ENCODE results near the gene DNAH2. TPM values are rescaled to one million over a fixed set of nuclear protein-coding genes. Genes with fewer than 3 reads are reported as not detected.

DNAH2 gene, protein sequence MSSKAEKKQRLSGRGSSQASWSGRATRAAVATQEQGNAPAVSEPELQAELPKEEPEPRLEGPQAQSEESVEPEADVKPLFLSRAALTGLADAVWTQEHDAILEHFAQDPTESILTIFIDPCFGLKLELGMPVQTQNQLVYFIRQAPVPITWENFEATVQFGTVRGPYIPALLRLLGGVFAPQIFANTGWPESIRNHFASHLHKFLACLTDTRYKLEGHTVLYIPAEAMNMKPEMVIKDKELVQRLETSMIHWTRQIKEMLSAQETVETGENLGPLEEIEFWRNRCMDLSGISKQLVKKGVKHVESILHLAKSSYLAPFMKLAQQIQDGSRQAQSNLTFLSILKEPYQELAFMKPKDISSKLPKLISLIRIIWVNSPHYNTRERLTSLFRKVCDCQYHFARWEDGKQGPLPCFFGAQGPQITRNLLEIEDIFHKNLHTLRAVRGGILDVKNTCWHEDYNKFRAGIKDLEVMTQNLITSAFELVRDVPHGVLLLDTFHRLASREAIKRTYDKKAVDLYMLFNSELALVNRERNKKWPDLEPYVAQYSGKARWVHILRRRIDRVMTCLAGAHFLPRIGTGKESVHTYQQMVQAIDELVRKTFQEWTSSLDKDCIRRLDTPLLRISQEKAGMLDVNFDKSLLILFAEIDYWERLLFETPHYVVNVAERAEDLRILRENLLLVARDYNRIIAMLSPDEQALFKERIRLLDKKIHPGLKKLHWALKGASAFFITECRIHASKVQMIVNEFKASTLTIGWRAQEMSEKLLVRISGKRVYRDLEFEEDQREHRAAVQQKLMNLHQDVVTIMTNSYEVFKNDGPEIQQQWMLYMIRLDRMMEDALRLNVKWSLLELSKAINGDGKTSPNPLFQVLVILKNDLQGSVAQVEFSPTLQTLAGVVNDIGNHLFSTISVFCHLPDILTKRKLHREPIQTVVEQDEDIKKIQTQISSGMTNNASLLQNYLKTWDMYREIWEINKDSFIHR (N-terminal part only)
- 0.15 and 0.35 TPM in 2 replicates for total RNA-seq (ENCODE audit: low replicate concordance)

DNA sequence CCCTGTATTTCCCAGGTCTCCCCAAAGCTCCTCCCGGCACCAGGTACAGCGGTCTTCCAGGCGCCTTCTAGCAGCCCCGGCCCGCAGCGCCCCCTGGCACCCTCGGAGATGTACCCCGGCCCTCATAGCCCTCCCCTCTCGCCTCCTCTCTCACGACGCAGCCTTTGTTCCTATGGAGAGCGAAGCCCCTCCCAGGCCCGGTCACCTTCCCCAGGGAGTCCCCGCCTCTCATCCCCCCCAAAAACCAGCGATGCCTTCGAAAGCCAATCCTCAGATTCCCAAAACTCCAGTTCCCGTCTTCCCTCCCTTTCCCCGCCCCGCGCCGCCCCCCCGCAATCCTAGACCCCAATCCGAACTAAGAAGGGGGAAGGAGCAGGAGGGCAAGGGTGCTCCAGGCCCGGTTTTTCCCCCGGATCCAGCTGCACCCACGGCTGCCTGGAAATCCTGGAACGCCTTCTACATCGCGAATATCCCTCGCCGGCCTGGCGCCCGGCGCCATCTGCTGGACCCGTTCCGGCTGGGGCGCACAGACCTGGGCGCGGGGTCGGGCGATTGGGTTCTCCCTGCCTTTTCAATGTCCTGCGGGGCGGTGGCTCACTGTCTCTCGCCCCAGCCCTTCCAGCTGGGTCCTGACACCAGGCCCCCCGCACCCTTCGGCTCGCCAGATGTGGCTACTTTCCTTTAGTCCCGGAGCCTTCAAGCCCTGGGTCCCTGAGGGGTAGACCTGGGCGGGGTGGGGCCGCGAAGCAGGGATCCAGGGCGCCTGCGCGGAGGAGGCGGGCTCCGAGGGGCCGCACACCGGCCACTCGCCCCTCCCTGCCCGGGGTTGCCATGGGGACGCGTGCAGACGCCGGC, at the start of gene DNAH2:
Gene DNAH2 (plus strand): TSS at position 844 of the 855 bp plus-strand sequence. CDS start 1,991 bp downstream, outside the sequence.

DNA sequence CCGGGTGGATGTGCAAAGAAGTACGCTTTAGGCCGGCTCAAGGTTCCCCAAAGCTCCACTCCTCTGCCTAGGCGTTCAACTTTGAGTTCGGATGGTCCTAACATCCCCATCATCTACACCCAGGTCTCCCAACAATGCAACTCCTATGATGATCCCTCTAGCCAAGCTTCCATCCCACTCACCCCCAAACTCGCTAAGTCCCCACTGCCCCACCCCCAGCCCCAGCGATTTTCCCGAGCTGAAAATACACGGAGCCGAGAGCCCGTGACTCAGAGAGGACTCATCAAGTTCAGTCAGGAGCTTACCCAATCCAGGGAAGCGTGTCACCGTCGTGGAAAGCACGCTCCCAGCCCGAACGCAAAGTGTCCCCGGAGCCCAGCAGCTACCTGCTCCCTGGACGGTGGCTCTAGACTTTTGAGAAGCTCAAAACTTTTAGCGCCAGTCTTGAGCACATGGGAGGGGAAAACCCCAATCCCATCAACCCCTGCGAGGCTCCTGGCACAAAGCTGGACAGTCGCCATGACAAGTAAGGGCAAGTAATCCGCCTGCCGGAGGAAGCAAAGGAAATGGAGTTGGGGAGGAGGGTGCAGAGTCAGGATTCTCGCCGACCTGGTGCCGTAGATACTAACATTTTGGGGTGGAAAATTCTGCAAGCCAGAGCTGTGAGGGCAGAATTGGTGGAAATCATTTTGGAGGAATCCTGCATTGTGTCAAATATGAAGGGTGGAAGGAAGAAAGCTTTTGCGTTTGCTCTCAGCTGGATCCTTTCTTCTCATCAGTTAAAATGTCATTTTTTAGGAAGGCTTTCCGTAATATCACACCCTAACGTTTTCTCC, 30.3 kb upstream of the DNAH2 start, which contains the start of gene TP53:
Gene TP53 (minus strand): TSS at position 419 of the 836 bp plus-strand sequence. CDS start 10,896 bp downstream, outside the sequence.

DNA sequence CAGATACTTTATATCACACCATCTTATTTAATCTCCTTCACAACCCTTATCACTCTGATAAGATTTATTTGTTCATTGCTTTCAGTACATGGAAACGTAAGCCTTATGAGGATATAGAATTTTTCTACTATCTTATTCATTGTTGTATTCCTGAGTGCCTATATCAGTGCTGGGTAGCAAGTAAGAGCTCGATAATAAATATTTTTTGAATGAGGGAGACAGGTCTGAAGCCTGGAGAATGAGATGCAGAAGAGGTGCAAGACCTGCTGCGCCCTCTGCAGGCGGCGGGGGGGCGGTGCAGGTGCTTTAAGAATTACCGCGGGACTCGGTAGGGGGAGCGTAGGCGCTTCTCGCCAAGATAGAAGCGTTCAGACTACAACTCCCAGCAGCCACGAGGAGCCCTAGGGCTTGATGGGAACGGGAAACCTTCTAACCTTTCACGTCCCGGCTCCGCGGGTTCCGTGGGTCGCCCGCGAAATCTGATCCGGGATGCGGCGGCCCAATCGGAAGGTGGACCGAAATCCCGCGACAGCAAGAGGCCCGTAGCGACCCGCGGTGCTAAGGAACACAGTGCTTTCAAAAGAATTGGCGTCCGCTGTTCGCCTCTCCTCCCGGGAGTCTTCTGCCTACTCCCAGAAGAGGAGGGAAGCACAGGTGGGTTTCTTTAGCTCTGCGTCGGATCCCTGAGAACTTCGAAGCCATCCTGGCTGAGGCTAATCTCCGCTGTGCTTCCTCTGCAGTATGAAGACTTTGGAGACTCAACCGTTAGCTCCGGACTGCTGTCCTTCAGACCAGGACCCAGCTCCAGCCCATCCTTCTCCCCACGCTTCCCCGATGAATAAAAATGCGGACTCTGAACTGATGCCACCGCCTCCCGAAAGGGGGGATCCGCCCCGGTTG, 29.4 kb upstream of the DNAH2 start, which contains the start of gene WRAP53:
Gene WRAP53 (plus strand): TSS at position 570 of the 900 bp plus-strand sequence. CDS start 172 bp downstream, at position 742.

DNA sequence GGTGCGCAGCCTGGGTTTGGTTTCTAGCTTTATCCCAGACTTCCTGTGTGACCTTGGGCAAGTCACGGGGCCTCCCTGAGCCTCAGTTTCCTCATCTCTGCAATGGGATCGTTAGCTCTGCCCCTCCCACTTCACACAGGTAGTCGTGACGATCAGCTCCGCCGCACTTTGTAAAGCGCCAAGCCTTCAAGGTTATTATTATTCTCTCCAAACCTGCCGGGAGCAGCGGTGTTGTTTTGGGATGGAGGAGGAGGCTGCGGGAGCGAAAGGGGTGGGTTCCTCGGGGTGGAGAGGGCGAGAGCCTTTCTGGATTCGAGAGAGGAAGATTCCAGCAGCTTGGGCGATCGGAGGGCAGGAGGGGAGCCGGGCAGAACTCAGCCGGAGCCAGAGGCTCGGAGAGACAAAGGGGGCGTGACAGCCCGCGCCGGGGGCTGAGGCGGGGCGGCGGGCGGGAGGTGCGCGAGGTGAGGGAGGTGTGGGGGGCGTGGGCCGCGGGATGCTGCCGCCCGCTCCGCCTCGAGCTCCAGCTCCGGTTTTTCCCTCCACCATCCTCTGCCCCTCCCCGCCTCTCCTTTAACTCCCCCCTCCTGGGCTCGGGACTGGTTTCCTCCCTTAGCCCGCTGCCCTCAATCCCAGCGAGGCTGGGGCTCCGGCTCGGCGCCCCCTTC, 12.8 kb upstream of the DNAH2 start, which contains the start of gene EFNB3:
Gene EFNB3 (plus strand): TSS at position 602 of the 668 bp plus-strand sequence. CDS start 397 bp downstream, outside the sequence.

DNA sequence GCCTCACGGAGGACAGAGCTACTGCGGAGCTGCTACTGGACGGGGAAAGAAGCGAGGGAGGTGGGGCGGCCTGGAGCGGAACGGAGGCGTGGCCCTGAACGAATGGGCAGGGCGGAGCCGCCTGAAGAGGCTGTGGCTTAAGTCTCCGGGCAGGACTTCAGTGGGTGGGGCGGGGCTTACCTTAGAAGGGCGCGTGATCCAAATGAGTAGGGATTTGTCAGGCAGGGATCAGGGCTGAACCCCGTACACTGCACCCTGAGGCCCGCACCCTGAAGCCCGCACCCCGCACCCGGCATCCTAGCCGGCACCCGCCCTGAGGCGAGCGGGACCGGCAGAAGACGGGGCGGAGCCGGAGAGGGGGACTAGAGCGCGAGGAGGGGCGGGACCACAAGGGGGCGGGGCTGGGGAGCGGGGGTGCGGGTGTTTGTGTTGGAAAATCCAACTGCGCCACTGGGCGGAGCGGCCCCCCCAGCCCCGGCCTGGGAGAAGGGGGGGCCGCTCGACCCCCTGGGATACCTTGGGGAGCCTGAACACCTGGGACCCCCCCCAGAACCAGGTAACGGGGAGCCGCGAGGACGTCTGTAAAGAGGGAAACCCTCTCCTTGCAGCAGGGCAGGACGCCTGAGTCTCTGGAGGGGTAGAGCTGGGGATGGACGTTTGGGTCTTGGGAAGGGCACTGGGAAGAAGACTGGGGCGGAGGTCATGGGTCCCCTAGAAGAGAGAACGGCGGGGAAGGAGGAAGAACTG, 116.4 kb downstream of the DNAH2 start, which contains the start of gene KDM6B:
Gene KDM6B (plus strand): TSS at position 423 of the 747 bp plus-strand sequence. CDS start 11,338 bp downstream, outside the sequence.

DNA sequence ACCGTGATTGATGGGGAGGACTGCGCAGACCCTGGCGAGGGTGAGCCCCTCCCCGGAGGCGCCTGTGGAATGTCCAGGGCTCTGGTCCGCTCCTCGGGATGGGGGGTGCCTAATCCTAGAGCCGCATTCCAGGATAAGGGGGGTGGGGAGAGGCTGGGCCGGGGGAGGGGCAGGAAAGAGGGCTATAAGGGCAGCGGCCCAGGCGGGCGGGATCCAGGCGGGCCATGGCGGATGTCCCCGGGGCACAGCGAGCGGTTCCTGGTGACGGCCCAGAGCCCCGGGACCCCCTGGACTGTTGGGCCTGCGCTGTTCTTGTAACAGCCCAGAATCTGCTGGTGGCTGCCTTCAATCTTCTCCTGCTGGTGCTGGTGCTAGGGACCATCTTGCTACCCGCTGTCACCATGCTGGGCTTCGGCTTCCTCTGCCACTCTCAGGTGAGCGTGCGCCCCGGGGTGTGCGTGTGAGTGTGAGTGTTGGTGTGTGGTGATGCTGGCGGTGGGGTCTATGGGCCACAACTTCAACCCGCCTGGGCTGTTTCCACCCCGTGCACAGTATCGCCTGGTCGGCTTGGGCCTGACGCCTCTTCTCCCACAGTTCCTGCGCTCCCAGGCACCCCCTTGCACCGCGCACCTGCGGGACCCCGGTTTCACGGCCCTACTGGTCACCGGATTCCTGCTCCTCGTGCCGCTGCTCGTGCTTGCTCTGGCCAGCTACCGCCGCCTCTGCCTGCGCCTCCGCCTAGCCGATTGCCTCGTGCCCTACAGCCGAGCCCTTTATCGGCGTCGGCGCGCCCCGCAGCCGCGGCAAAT, 137.5 kb downstream of the DNAH2 start, which contains the start of gene TMEM88:
Gene TMEM88 (plus strand): TSS at position 216 of the 809 bp plus-strand sequence. CDS start 9 bp downstream, at position 225.

DNA sequence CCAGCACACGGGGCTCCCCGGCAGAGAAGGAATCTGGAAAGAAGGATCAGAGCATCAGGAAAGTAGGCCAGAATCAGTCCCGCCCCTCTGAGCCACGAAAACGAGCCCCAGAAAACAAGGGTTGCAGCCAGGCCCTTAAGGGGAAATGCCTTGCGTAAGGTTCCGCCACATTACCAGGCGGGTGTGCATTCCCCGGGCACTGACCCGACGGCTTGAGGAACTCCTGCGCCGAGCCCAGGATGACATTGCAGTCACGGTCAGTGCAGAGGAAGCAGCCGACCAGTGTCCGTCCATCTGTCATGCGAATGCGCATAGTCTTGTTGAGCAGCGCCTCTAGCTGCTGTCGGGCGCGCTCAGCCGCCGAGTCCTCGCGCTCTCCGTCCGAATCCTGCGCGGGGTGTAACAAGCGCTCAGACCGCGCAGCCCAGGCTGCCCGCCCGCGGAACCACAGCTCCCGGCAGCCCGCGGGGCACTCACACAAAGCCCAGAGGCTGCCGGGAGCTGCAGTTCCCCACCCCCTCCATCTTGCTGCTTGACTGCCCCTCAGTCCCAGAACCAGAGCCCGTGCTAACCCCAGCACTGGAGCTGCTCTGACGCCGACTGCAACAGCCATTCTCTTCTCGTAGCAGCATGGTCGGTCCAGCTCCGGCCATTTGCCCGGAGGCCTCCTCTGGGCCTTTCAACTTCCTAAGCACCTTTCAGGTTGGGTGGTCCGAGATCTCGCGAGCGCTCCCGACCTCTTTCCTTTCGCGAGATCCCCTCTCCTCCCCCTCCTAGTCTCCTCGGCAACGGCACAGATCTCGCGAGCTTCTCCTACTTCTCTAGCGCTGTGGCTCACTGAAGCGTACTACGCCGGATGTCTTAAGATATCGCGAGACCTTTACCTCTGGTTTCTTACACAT, 139.5 kb downstream of the DNAH2 start, which contains the start of gene NAA38:
Gene NAA38 (minus strand): TSS at position 749 of the 902 bp plus-strand sequence. CDS start 96 bp downstream, at position 653.

DNA sequence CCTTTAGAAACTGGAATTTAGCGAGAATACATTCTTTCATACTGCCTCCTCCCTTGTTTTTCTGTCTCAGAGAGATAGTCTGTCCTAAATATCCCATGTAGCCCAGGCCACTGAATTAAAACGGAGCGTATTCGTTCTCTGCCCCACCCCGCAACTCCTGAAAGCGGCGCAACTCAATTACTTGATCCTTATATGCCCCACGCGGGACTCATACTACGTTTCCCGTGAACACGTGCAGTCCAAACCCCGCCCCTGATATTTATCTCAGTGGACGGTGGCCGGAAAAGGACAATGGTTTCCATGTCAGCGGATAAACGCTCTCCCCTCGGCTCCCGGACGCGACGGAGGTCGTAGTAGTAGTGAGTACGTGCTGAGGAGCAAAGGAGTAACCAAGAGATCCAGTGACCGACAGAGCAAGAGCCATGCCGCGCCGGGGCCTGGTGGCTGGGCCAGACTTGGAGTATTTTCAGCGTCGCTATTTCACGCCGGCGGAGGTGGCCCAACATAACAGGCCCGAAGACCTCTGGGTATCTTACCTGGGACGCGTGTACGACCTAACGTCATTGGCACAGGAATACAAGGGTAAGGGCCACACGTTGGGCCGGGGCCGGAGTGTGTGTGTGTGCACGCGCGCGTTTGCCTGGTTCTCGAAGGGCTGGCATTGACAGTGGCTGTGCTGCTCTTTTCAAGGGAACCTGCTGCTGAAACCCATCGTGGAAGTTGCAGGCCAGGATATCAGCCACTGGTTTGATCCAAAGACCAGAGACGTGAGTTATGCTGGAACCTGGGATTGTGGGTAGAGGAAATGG, 140.4 kb downstream of the DNAH2 start, which contains the start of gene CYB5D1:
Gene CYB5D1 (plus strand): TSS at position 291 of the 809 bp plus-strand sequence. CDS start 132 bp downstream, at position 423.

Other genes with a start within 250 kb of the DNAH2 start
- gene ZBTB4, start 238.1 kb upstream of the DNAH2 start, total RNA-seq (ENCODE audit: low replicate concordance) = 9.2 and 9.8 TPM in 2 replicates
- not detected in 2 replicates for gene SLC35G6, start 236.3 kb upstream of the DNAH2 start, total RNA-seq (ENCODE audit: low replicate concordance)
- 62.8 and 87.6 TPM in 2 replicates for gene POLR2A, start 233.4 kb upstream of the DNAH2 start, total RNA-seq (ENCODE audit: low replicate concordance)
- 3.9 TPM in 2 replicates for gene TNFSF12, start 168.7 kb upstream of the DNAH2 start, total RNA-seq (ENCODE audit: low replicate concordance)
- 0.59 and 1.1 TPM in 2 replicates for gene TNFSF13, start 159.0 kb upstream of the DNAH2 start, total RNA-seq (ENCODE audit: low replicate concordance)
- gene SENP3, start 155.8 kb upstream of the DNAH2 start, total RNA-seq (ENCODE audit: low replicate concordance) = 45.4 and 76.6 TPM in 2 replicates
- gene CD68, start 138.1 kb upstream of the DNAH2 start, total RNA-seq (ENCODE audit: low replicate concordance) = 4.7 and 22.3 TPM in 2 replicates
- gene MPDU1, start 133.9 kb upstream of the DNAH2 start, total RNA-seq (ENCODE audit: low replicate concordance) = 48.6 and 59.0 TPM in 2 replicates
- 0.23 TPM in 1 of 2 replicates, not detected in the other for gene SOX15, start 127.7 kb upstream of the DNAH2 start, total RNA-seq (ENCODE audit: low replicate concordance)
- gene FXR2, start 102.8 kb upstream of the DNAH2 start, total RNA-seq (ENCODE audit: low replicate concordance) = 24.0 and 58.9 TPM in 2 replicates
- 39.1 and 56.6 TPM in 2 replicates for gene SAT2, start 89.9 kb upstream of the DNAH2 start, total RNA-seq (ENCODE audit: low replicate concordance)
- gene SHBG, start 87.6 kb upstream of the DNAH2 start, total RNA-seq (ENCODE audit: low replicate concordance) = 0.23 and 1.2 TPM in 2 replicates
- not detected in 2 replicates for gene ATP1B2, start 66.8 kb upstream of the DNAH2 start, total RNA-seq (ENCODE audit: low replicate concordance)
- 14.3 and 23.0 TPM in 2 replicates for gene TP53, start 30.3 kb upstream of the DNAH2 start, total RNA-seq (ENCODE audit: low replicate concordance)
- gene WRAP53, start 29.3 kb upstream of the DNAH2 start, total RNA-seq (ENCODE audit: low replicate concordance) = 2.6 and 4.6 TPM in 2 replicates
- 0.47 and 1.4 TPM in 2 replicates for gene EFNB3, start 12.5 kb upstream of the DNAH2 start, total RNA-seq (ENCODE audit: low replicate concordance)
- 3.8 and 4.0 TPM in 2 replicates for gene KDM6B, start 116.5 kb downstream of the DNAH2 start, total RNA-seq (ENCODE audit: low replicate concordance)
- gene TMEM88, start 137.3 kb downstream of the DNAH2 start, total RNA-seq (ENCODE audit: low replicate concordance) = 0.23 TPM in 2 replicates
- 145 and 157 TPM in 2 replicates for gene NAA38, start 139.8 kb downstream of the DNAH2 start, total RNA-seq (ENCODE audit: low replicate concordance)
- gene CYB5D1, start 140.3 kb downstream of the DNAH2 start, total RNA-seq (ENCODE audit: low replicate concordance) = 7.5 and 8.3 TPM in 2 replicates
- gene CHD3, start 171.0 kb downstream of the DNAH2 start, total RNA-seq (ENCODE audit: low replicate concordance) = 179 and 468 TPM in 2 replicates
- 0.98 and 1.1 TPM in 2 replicates for gene RNF227, start 198.5 kb downstream of the DNAH2 start, total RNA-seq (ENCODE audit: low replicate concordance)
- 0.15 TPM in 1 of 2 replicates, not detected in the other for gene KCNAB3, start 212.1 kb downstream of the DNAH2 start, total RNA-seq (ENCODE audit: low replicate concordance)
- 57.1 and 61.6 TPM in 2 replicates for gene TRAPPC1, start 214.2 kb downstream of the DNAH2 start, total RNA-seq (ENCODE audit: low replicate concordance)
- 16.1 and 18.1 TPM in 2 replicates for gene CNTROB, start 214.5 kb downstream of the DNAH2 start, total RNA-seq (ENCODE audit: low replicate concordance)